GM19324 (cell line): Measurements from ENCODE around the gene STPG4.
"Not testable (repeated sequence)": the region's sequence is repeated elsewhere in the genome, so short reads cannot be mapped to it uniquely, and the experiment has no call there.

Experiments used
- ATAC-seq: cut with Tn5 transposase; IDR thresholded peaks from one replicate; pipeline ENCODE4 v1.9.1; 2021; ENCODE audit warnings: mild to moderate bottlenecking, moderate library complexity; ENCODE audit not compliant: unreplicated experiment, low FRiP score

Gene STPG4

GRCh38 chr2:47155091-47155876 lies at the start of gene STPG4:
Gene STPG4, minus strand, starts transcription at chr2:47155308. Its CDS starts 57 bp downstream, at chr2:47155251.
- ATAC-seq = no peak

- no peak for ATAC-seq
Observed at GRCh38 chr2:47204691-47205090, 49.6 kb upstream of the STPG4 start.

- no peak for ATAC-seq
Observed at GRCh38 chr2:47203995-47204394, 48.9 kb upstream of the STPG4 start.

- ATAC-seq = no peak
Observed at GRCh38 chr2:47201224-47201623, 46.1 kb upstream of the STPG4 start.

GRCh38 chr2:47198985-47199451 lies 43.9 kb upstream of the STPG4 start:
- ATAC-seq = no peak

GRCh38 chr2:47196499-47196898 lies 41.4 kb upstream of the STPG4 start:
- ATAC-seq = no peak

- no peak for ATAC-seq
Observed at GRCh38 chr2:47196046-47196445, 40.9 kb upstream of the STPG4 start.

- no peak for ATAC-seq
Observed at GRCh38 chr2:47195148-47195547, 40.0 kb upstream of the STPG4 start.

- no peak for ATAC-seq
Observed at GRCh38 chr2:47194410-47194809, 39.3 kb upstream of the STPG4 start.

GRCh38 chr2:47193607-47194006 lies 38.5 kb upstream of the STPG4 start:
- no peak for ATAC-seq

GRCh38 chr2:47190188-47190881 lies 35.2 kb upstream of the STPG4 start:
- ATAC-seq = no peak

GRCh38 chr2:47189635-47190034 lies 34.5 kb upstream of the STPG4 start:
- no peak for ATAC-seq

GRCh38 chr2:47187069-47187468 lies 32.0 kb upstream of the STPG4 start:
- ATAC-seq = no peak

- ATAC-seq = no peak
Observed at GRCh38 chr2:47186351-47186750, 31.2 kb upstream of the STPG4 start.

- not testable (repeated sequence) for ATAC-seq
Observed at GRCh38 chr2:47185098-47185497, 30.0 kb upstream of the STPG4 start.

- no peak for ATAC-seq
Observed at GRCh38 chr2:47181176-47181575, 26.1 kb upstream of the STPG4 start.

- no peak for ATAC-seq
Observed at GRCh38 chr2:47180531-47180930, 25.4 kb upstream of the STPG4 start.

- ATAC-seq = no peak
Observed at GRCh38 chr2:47179388-47179787, 24.3 kb upstream of the STPG4 start.

- no peak for ATAC-seq
Observed at GRCh38 chr2:47178341-47178740, 23.2 kb upstream of the STPG4 start.

GRCh38 chr2:47177043-47177565 lies 22.0 kb upstream of the STPG4 start:
- no peak for ATAC-seq

- ATAC-seq = no peak
Observed at GRCh38 chr2:47174733-47175361, 19.7 kb upstream of the STPG4 start.
